RWPE1 (cell line): ENCODE data around the gene NEMP2.
A peak's percentile ranks its signal among the peaks of the same experiment; 100 is the strongest.

Experiments used
- CTCF ChIA-PET: fragments of 350-600 bp; sonication (Branson Sonifier 250); formaldehyde crosslinking; extraction: SDS; loops from one replicate; lab custom pipeline; 2021; lab: Yijun Ruan, JAX
- POLR2A ChIA-PET: fragments of 400-600 bp; formaldehyde crosslinking; extraction: SDS; loops from one replicate; lab custom pipeline; 2020; ENCODE audit warnings: antibody characterized with exemption; ENCODE audit not compliant: low non-redundant PET; lab: Yijun Ruan, JAX
- DNase-seq: peaks from one replicate; pipeline ENCODE4 v3.0.0; 2012; ENCODE audit warnings: low spot score
- H3K27ac ChIP-seq: fragments of 450-650 bp; 2 replicates; pipeline ENCODE4 v1.5.1; 2017
- TF ChIP-seq, protein P1 (sequence below): fragments of 450-650 bp; conservative IDR thresholded peaks from 2 replicates; pipeline ENCODE4 v1.5.1; 2017; ENCODE audit warnings: low read depth, mild to moderate bottlenecking

NEMP2 gene

DNA sequence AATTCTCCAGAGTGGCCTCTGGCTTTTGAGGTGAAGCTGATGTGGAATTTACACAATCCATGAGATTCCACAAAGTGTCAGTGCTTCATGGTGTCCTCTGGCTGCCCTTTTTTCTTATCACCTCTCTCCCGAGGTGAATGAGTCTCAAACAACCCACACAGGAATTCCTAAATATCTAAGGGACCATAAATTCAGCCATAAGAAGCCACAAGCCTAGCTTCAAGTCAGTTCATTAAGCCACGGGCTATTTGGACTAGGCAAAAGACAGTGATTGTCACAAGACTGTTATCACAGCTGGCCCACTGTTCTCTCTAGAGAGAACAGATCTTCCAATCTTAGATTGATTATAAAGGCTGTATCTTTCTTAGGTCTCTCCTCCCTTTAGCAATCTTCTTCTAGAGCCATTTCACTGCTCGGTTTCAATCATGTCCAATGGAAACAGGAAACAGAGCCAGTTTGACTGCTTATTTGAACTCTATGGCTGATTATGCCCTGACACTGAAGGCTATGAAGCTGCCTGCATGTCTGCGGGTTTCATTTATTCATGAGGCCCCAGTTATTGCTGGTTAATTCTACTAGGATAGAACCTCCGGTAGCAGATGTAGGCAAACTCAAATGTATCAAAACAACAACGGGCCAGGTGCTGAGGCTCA lies 4.1 kb downstream of the NEMP2 start:
- POLR2A ChIA-PET = no interaction called here
- no peak overlapping the region for H3K27ac ChIP-seq
- CTCF ChIA-PET = interaction anchor here (0.7 kb wide), 1 partner anchor 168 kb away, joined by 3 read pairs; no protein-coding TSS in a partner anchor
- no peak for DNase-seq
- TF ChIP-seq, protein P1, sequence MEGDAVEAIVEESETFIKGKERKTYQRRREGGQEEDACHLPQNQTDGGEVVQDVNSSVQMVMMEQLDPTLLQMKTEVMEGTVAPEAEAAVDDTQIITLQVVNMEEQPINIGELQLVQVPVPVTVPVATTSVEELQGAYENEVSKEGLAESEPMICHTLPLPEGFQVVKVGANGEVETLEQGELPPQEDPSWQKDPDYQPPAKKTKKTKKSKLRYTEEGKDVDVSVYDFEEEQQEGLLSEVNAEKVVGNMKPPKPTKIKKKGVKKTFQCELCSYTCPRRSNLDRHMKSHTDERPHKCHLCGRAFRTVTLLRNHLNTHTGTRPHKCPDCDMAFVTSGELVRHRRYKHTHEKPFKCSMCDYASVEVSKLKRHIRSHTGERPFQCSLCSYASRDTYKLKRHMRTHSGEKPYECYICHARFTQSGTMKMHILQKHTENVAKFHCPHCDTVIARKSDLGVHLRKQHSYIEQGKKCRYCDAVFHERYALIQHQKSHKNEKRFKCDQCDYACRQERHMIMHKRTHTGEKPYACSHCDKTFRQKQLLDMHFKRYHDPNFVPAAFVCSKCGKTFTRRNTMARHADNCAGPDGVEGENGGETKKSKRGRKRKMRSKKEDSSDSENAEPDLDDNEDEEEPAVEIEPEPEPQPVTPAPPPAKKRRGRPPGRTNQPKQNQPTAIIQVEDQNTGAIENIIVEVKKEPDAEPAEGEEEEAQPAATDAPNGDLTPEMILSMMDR = no peak

DNA sequence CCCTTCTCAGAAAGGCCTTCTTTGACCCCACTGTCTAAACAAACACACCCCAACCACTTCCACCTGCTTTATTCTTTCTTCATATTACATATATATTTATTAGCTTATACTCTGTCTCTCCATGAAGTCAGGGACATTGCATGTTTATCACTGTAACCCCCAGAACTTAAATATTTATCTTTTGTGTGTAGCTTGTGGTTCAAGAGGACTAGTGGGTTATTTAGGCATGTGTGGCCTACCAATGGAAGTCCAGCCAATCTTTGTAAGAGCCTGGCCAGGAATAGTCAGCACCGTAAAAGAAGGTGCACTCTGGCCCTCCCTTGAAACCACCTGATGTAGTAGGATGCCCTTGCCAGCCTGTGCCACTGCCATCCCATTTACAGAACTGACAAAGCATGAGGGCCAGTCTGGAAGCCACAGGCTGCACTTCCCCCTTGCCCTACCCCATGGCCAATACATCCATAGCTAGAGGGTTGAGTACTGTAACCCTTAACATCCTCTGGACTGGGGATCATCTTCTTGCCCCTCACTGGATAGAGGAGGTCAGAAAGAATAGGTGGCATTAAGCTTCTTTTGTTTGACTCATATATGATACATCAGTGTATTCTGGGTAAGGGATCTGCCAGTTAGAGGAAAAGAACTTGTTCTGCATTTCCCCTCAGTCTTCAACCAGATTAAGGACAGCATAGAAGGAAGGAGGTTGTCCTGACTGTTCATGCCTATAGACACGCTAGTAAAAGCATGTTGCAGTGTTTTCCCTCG lies 4.9 kb downstream of the NEMP2 start:
- TF ChIP-seq, protein P1 = no peak
- no peak for DNase-seq
- peak overlapping the region; percentile 66 for H3K27ac ChIP-seq
- POLR2A ChIA-PET = no interaction called here
- CTCF ChIA-PET = interaction anchor here (0.7 kb wide), 1 partner anchor 169 kb away, joined by 3 read pairs; no protein-coding TSS in a partner anchor

DNA sequence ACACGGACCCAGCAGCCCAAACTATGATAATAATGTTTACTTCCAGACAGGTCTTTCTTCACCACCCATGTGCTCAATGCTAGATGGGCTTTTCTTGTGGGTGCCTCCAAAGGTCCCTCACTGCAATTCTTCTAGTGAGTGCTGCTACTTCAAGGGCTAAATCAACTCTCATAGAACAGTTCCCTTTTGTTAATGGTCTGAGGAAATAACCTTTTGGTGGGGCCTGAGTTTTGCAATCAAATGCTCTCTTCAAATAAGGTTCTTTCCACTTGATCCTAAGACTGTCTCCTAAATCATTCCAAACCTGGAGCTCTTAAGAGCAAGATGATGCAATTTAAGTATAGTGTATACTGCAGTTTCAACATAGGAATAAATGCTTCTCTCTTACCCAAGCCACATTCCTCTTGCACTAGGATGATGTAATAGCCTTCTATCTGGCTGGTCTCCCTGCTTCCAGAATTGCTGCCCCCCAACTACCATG lies 6.0 kb downstream of the NEMP2 start:
- peak overlapping the region; percentile 66 for H3K27ac ChIP-seq
- ChIA-PET POLR2A (no interaction called here), CTCF (interaction anchor here (0.6 kb wide), 1 partner anchor 172 kb away, joined by 3 read pairs; no protein-coding TSS in a partner anchor)
- TF ChIP-seq, protein P1 = no peak
- no peak for DNase-seq

DNA sequence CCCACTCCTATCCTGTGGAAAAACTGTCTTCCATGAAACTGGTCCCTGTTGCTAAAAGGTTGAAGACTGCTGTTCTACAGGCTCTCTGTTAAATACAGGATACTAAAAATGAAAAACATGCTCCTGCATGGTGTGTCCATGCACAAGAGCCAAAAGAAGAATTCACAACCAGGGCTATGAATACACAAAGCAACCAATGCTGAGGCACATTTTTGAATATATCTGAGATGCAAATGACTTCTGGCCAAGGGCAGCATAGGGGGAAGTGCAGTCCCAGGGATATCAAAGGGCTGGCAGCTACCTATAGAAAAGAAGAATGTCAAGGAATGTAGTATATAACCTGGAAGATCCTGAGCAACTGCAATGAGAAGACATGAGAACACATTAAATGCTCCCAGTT lies 6.6 kb downstream of the NEMP2 start:
- CTCF ChIA-PET = interaction anchor here (0.7 kb wide), 1 partner anchor 726 kb away, joined by 4 read pairs; no protein-coding TSS in a partner anchor
- DNase-seq = no peak
- H3K27ac ChIP-seq = no peak overlapping the region
- TF ChIP-seq, protein P1 = no peak
- POLR2A ChIA-PET = no interaction called here

DNA sequence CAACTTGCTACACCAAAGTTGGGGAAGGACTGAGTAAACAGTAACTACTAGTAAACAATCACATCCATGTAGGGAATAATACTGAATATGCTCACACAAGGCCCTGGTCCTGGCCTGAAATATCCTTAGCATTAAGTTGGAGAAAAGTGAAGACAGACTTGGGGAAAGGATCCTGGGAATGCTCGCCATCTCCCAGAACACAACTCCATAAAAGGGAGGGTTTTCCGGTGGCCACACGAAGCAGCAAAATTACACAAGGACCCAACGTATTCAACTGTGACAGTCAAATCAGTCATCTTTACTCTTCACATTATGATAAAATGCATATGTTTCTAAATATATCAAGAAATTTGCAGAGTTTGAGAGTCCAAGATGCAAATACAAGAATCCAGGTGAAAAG lies 7.3 kb downstream of the NEMP2 start:
- POLR2A ChIA-PET = no interaction called here
- TF ChIP-seq, protein P1 = no peak
- no peak overlapping the region for H3K27ac ChIP-seq
- CTCF ChIA-PET = interaction anchor here (0.7 kb wide), 1 partner anchor 727 kb away, joined by 4 read pairs; no protein-coding TSS in a partner anchor
- DNase-seq = no peak

DNA sequence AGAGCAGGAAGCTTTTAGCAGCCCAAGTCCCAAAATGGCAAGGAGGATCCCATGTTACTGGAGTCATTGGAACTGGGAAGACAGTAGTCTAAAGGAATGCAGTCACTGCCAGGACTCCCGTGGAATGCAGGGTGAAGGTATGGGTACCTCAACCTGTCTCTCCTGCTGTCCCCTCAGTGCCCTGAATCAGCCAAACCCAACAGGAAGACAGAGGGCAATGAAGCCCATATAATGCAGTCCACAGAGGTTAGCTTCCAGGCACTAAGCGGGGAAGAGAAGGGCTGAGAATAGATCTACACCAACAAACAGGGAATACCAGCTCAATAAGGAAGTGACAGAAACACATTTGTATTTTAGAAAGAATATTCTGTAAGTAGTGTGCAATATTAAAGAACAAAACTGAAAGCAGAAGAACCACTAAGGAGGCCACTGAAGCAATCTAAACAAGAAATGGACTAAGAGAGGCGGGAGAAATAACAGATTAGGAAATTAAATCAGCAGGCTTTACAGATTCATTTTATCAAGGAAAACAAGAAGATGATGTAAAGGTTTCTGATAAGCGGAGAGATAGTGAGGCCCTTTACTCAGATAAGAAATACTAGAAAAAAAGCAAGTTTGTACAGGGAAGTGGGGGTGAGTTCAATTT lies 8.3 kb downstream of the NEMP2 start:
- ChIA-PET CTCF (no interaction called here), POLR2A (no interaction called here)
- DNase-seq = no peak
- TF ChIP-seq, protein P1 = no peak
- no peak overlapping the region for H3K27ac ChIP-seq
